ENCODE results near the gene FBXO11. TPM values are rescaled to one million over a fixed set of nuclear protein-coding genes. Genes with fewer than 3 reads are reported as not detected.
A peak's percentile ranks its signal among the peaks of the same experiment; 100 is the strongest.

FBXO11 gene
- total RNA-seq, 3 donors from 2014 or later (not counting 1 experiment from before 2014, with no cell fraction given): 104 to 110 (median 105) TPM

GRCh38 chr2:47811668-47812067, 94.6 kb downstream of the FBXO11 start:
- H3K9me3 Mint-ChIP-seq: no peaks in the 10 kb centered on the region
- intact Hi-C loops (cut with micrococcal nuclease): no loop called here
- TF ChIP-seq, protein P1, sequence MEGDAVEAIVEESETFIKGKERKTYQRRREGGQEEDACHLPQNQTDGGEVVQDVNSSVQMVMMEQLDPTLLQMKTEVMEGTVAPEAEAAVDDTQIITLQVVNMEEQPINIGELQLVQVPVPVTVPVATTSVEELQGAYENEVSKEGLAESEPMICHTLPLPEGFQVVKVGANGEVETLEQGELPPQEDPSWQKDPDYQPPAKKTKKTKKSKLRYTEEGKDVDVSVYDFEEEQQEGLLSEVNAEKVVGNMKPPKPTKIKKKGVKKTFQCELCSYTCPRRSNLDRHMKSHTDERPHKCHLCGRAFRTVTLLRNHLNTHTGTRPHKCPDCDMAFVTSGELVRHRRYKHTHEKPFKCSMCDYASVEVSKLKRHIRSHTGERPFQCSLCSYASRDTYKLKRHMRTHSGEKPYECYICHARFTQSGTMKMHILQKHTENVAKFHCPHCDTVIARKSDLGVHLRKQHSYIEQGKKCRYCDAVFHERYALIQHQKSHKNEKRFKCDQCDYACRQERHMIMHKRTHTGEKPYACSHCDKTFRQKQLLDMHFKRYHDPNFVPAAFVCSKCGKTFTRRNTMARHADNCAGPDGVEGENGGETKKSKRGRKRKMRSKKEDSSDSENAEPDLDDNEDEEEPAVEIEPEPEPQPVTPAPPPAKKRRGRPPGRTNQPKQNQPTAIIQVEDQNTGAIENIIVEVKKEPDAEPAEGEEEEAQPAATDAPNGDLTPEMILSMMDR (IDR thresholded peaks at IDR 0.05): no peak
- peaks cover 74% of the 10 kb centered on the region for H3K36me3 ChIP-seq (ENCODE audit: control insufficient read depth, insufficient read depth, low read length)
- H3K27ac Mint-ChIP-seq: peak overlapping the region; percentile 27 to 32
- no peaks in the 10 kb centered on the region for H3K4me1 ChIP-seq (ENCODE audit: control insufficient read depth, insufficient read depth, low read length)
- no peaks in the 10 kb centered on the region for H3K27me3 ChIP-seq (ENCODE audit: control insufficient read depth, insufficient read depth, low read length)
- 90% methylated on average over 1 of the region's 1 CpG for WGBS (ENCODE audit: insufficient coverage)
- H3K9me3 ChIP-seq (ENCODE audit: control insufficient read depth, insufficient read depth, low read length): no peaks in the 10 kb centered on the region
- DNase-seq (no peak), ATAC-seq (no peak)
- H3K36me3 Mint-ChIP-seq: no peaks in the 10 kb centered on the region
- no peak overlapping the region for H3K27ac ChIP-seq (ENCODE audit: low read length)
- H3K27me3 Mint-ChIP-seq (ENCODE audit: low read depth in 2 of 2): no peaks in the 10 kb centered on the region
- H3K4me3 Mint-ChIP-seq: no peak overlapping the region
- no peak overlapping the region for H3K4me3 ChIP-seq (ENCODE audit: low read length)
- H3K4me1 Mint-ChIP-seq: peaks cover 4 to 5% of the 10 kb centered on the region in 2 donors

DNA sequence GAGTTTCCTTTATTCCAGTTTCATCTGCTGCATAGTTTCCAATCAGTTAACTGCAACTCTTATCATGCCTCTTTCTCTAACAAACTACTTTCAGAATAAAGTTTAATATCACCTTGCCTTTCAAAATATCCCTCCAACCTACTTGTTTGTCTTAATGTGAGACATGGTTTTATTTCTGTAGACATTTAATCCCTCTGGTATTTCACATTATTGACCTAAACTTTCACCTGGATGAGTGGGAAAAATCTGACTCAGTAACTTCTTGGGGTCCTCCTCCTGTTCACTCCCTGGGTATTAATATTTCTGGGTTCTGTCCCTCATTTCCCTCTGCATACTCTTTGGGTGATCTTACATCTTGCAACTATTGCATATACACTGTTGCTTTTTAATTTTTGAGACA, 95.4 kb downstream of the FBXO11 start:
- no peak for ATAC-seq
- Mint-ChIP-seq H3K27ac (peak overlapping the region; percentile 27 to 32), H3K27me3 (ENCODE audit: low read depth in 2 of 2) (no peaks in the 10 kb centered on the region), H3K4me1 (peaks cover 4 to 5% of the 10 kb centered on the region in 2 donors), H3K4me3 (no peak overlapping the region), H3K36me3 (no peaks in the 10 kb centered on the region), H3K9me3 (no peaks in the 10 kb centered on the region)
- Histone ChIP-seq H3K4me3 (ENCODE audit: low read length) (no peak overlapping the region), H3K4me1 (ENCODE audit: control insufficient read depth, insufficient read depth, low read length) (no peaks in the 10 kb centered on the region), H3K9me3 (ENCODE audit: control insufficient read depth, insufficient read depth, low read length) (no peaks in the 10 kb centered on the region), H3K36me3 (ENCODE audit: control insufficient read depth, insufficient read depth, low read length) (peaks cover 79% of the 10 kb centered on the region), H3K27me3 (ENCODE audit: control insufficient read depth, insufficient read depth, low read length) (no peaks in the 10 kb centered on the region), H3K27ac (ENCODE audit: low read length) (no peak overlapping the region)
- TF ChIP-seq, protein P1 (IDR thresholded peaks at IDR 0.05): no peak
- no peak for DNase-seq
- intact Hi-C loops (cut with micrococcal nuclease): no loop called here

- ATAC-seq (no peak), DNase-seq (no peak)
- no peaks in the 10 kb centered on the region for H3K27me3 Mint-ChIP-seq (ENCODE audit: low read depth in 2 of 2)
- TF ChIP-seq, protein P1 (IDR thresholded peaks at IDR 0.05): no peak
- H3K4me1 Mint-ChIP-seq: peaks cover 4 to 5% of the 10 kb centered on the region in 2 donors
- Histone ChIP-seq H3K4me3 (ENCODE audit: low read length) (no peak overlapping the region), H3K36me3 (ENCODE audit: control insufficient read depth, insufficient read depth, low read length) (peaks cover 77% of the 10 kb centered on the region), H3K27ac (ENCODE audit: low read length) (no peak overlapping the region), H3K27me3 (ENCODE audit: control insufficient read depth, insufficient read depth, low read length) (no peaks in the 10 kb centered on the region), H3K9me3 (ENCODE audit: control insufficient read depth, insufficient read depth, low read length) (no peaks in the 10 kb centered on the region), H3K4me1 (ENCODE audit: control insufficient read depth, insufficient read depth, low read length) (no peaks in the 10 kb centered on the region)
- intact Hi-C loops (cut with micrococcal nuclease): no loop called here
- 100% methylated on average over 1 of the region's 2 CpGs for WGBS (ENCODE audit: insufficient coverage)
- no peak overlapping the region for H3K27ac Mint-ChIP-seq
- H3K4me3 Mint-ChIP-seq: no peak overlapping the region
- no peaks in the 10 kb centered on the region for H3K36me3 Mint-ChIP-seq
- H3K9me3 Mint-ChIP-seq: no peaks in the 10 kb centered on the region
These were observed 96.4 kb downstream of the FBXO11 start for GRCh38 chr2:47809903-47810302.

DNA sequence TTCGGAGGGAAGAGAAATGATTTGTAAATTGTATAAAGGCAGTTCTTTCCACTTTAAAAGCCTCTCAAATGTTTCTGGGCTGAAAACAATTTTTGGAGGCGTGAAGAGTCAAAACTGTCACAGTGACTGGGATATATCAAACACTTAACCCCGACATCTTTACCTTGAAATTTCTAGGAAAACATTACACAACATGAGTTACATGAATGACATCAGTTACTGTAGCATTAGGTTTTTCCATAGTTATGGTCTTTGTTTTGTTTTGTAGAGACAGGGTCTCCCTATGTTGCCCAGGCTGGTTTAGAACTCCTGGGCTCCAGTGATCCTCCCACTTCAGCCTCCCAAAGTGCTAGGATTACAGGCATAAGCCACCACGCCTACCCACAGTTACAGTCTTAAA, 97.7 kb downstream of the FBXO11 start:
- Mint-ChIP-seq H3K4me1 (peaks cover 4 to 5% of the 10 kb centered on the region in 2 donors), H3K36me3 (peaks cover 2% of the 10 kb centered on the region), H3K9me3 (no peaks in the 10 kb centered on the region), H3K27ac (no peak overlapping the region), H3K27me3 (ENCODE audit: low read depth in 2 of 2) (no peaks in the 10 kb centered on the region), H3K4me3 (no peak overlapping the region)
- H3K9me3 ChIP-seq (ENCODE audit: control insufficient read depth, insufficient read depth, low read length): no peaks in the 10 kb centered on the region
- TF ChIP-seq, protein P1 (IDR thresholded peaks at IDR 0.05): no peak
- no peak overlapping the region for H3K4me3 ChIP-seq (ENCODE audit: low read length)
- H3K36me3 ChIP-seq (ENCODE audit: control insufficient read depth, insufficient read depth, low read length): peaks cover 87% of the 10 kb centered on the region
- H3K27ac ChIP-seq (ENCODE audit: low read length): no peak overlapping the region
- whole genome bisulfite sequencing (ENCODE audit: insufficient coverage): 100% methylated on average over 4 of the region's 4 CpGs
- ATAC-seq (no peak), DNase-seq (no peak)
- no peaks in the 10 kb centered on the region for H3K27me3 ChIP-seq (ENCODE audit: control insufficient read depth, insufficient read depth, low read length)
- intact Hi-C loops (cut with micrococcal nuclease): no loop called here
- no peaks in the 10 kb centered on the region for H3K4me1 ChIP-seq (ENCODE audit: control insufficient read depth, insufficient read depth, low read length)
